BLaER1 (cell line): ENCODE measurements around the gene PKN1.
"Not testable (repeated sequence)": the region's sequence is repeated elsewhere in the genome, so short reads cannot be mapped to it uniquely, and the experiment has no call there.

Source experiments
- H3K27ac ChIP-seq: shearing (Covaris generic); formaldehyde crosslinking; 2 replicates; pipeline ENCODE4 v1.8.1; 2022
- H3K27me3 ChIP-seq: shearing (Covaris generic); formaldehyde crosslinking; 2 replicates; pipeline ENCODE4 v1.8.1; 2022
- H3K36me3 ChIP-seq: shearing (Covaris generic); formaldehyde crosslinking; 2 replicates; pipeline ENCODE4 v1.8.1; 2022
- H3K4me1 ChIP-seq: shearing (Covaris generic); formaldehyde crosslinking; 2 replicates; pipeline ENCODE4 v1.8.1; 2022
- H3K4me2 ChIP-seq: shearing (Covaris generic); formaldehyde crosslinking; 2 replicates; pipeline ENCODE4 v1.8.1; 2022
- H3K4me3 ChIP-seq: shearing (Covaris generic); formaldehyde crosslinking; 2 replicates; pipeline ENCODE4 v1.8.1; 2022
- H3K9ac ChIP-seq: shearing (Covaris generic); formaldehyde crosslinking; 2 replicates; pipeline ENCODE4 v1.8.1; 2022
- H3K9me3 ChIP-seq: shearing (Covaris generic); formaldehyde crosslinking; 2 replicates; pipeline ENCODE4 v1.8.1; 2022
- H4K20me1 ChIP-seq: shearing (Covaris generic); formaldehyde crosslinking; 2 replicates; pipeline ENCODE4 v1.8.1; 2022
- Cebpa-rat ChIP-seq: shearing (Covaris generic); IDR thresholded peaks from 2 replicates; pipeline ENCODE4 v1.8.1; 2022

The PKN1 gene

DNA sequence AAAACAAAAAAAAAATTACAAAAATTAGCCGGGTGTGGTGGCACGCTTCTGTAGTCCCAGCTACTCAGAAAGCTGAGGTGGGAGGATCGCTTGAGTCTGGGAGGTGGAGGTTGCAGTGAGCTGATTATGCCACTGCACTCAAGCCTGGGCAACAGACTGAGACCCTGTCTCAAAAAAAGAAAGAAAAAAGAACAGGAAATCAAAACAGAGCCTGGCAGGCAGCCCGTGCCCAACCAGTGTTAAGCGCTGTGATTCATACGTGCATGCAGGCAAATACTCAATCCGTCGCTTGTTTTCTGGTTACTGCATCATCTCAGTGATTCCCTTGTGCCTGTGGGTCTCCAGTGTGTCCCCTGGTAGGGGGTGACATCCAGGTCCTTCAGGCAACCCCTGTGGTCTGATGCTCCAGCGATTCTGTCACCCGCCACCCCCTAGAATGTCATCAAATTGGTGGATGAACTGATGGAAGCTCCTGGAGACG, 32.1 kb upstream of the PKN1 start:
- no peak overlapping the region for H3K4me3 ChIP-seq
- H3K36me3 ChIP-seq = peaks cover 87% of the 10 kb centered on the region
- no peaks in the 10 kb centered on the region for H3K27me3 ChIP-seq
- no peak overlapping the region for H3K9ac ChIP-seq
- peaks cover 37% of the 10 kb centered on the region for H3K4me1 ChIP-seq
- H4K20me1 ChIP-seq = peaks cover 10% of the 10 kb centered on the region; the same call in 1 of the 2 replicates
- no peaks in the 10 kb centered on the region for H3K9me3 ChIP-seq
- H3K4me2 ChIP-seq = peak overlapping the region; percentile 65
- TF ChIP-seq Cebpa-rat = no peak
- H3K27ac ChIP-seq = peak overlapping the region; percentile 42

DNA sequence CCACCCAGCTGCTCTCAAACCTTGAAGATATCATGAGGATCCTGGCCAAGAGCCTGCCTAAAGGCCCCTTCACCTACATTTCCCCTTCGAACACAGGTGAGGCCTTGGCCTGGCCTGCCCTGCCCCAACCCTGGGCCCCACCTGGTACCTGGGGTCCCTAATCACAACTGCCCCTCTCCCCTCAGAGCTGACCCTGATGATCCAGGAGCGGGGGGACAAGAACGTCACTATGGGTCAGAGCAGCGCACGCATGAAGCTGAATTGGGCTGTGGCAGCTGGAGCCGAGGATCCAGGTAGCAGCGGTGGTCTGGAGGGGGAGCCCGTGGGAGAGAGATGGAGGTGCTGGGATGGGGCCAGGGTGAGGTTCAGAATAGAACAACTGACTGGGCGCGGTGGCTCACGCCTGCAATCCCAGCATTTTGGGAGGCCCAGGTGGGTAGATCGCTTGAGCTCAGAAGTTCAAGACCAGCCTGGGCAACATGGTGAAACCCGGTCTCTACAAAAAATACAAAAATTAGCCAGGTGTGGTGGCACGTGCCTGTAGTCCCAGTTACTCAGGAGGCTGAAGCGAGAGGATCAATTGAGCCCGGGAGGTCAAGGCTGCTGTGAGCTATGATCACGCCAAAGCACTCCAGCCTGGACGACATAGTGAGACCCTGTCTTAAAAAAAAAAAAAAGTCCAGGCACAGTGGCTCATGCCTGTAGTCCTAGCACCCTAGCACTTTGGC, 31.5 kb upstream of the PKN1 start:
- Histone ChIP-seq H3K4me3 (no peak overlapping the region), H3K27ac (peak overlapping the region; percentile 42), H4K20me1 (peaks cover 13% of the 10 kb centered on the region), H3K9me3 (no peaks in the 10 kb centered on the region), H3K9ac (no peak overlapping the region), H3K36me3 (peaks cover 84% of the 10 kb centered on the region), H3K4me2 (peak overlapping the region; percentile 65), H3K4me1 (peaks cover 42% of the 10 kb centered on the region), H3K27me3 (no peaks in the 10 kb centered on the region)
- TF ChIP-seq Cebpa-rat = no peak

DNA sequence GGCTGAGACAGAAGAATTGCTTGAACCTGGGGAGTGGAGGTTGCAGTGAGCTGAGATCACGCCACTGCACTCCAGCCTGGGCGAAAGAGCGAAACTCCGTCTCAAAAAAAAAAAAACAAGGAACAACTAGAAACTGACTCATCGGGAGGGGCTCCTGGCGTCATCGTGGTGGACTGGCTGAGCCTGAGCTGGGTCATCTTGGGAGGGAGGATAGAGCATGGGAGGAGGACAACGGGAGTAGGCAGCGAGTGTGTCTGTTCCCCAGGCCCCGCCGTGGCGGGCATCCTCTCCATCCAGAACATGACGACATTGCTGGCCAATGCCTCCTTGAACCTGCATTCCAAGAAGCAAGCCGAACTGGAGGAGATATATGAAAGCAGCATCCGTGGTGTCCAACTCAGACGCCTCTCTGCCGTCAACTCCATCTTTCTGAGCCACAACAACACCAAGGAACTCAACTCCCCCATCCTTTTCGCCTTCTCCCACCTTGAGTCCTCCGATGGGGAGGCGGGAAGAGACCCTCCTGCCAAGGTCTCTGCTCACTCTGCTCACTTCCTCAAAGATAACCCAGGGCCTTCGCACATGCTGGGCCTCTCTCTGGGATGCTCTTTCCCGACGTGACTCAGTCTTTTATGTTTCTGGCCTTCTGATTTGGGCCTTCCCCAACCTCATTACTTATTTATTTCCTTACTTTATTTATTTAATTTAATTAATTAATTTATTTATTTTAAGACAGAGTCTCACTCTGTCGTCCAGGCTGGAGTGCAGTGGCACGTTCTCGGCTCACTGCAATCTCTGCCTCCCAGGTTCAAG, 30.6 kb upstream of the PKN1 start:
- H3K4me3 ChIP-seq = no peak overlapping the region
- H3K4me1 ChIP-seq = peaks cover 48% of the 10 kb centered on the region
- H3K9ac ChIP-seq = no peak overlapping the region
- H4K20me1 ChIP-seq = peaks cover 22% of the 10 kb centered on the region
- no peak overlapping the region for H3K27ac ChIP-seq
- H3K4me2 ChIP-seq = no peak overlapping the region
- no peaks in the 10 kb centered on the region for H3K27me3 ChIP-seq
- no peak for TF ChIP-seq Cebpa-rat
- no peaks in the 10 kb centered on the region for H3K9me3 ChIP-seq
- H3K36me3 ChIP-seq = peaks cover 86% of the 10 kb centered on the region

DNA sequence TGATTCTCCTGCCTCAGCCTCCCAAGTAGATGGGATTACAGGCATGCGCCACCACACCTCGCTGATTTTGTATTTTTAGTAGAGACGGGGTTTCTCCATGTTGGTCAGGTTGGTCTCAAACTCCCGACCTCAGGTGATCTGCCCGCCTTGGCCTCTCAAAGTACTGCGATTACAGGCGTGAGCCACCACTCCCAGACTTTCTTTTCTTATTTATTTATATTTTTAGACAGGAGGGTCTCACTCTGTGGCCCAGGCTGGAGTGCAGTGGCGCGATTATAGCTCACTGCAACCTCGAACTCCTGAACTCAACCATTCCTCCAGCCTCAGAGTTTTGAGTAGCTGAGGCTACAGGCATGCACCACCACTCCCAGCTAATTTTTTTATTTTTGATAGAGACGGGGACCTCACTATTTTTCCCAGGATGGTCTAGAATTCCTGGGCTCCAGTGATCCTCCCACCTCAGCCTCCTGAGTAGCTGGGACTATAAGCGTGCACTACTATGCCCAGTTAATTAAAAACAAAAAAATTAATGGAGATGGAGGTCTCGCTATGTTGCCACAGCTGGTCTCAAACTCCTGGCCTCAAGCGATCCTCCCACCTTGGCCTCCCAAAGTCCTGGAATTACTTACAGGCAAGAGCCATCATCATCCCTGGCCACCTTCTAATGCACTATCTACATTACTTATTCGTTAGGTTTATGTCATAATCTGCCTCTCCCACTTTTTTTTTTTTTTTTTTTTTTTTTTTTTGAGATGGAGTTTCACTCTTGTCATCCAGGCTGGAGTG, 29.8 kb upstream of the PKN1 start:
- Histone ChIP-seq H3K4me1 (peaks cover 56% of the 10 kb centered on the region), H3K36me3 (peaks cover 88% of the 10 kb centered on the region), H4K20me1 (peaks cover 30% of the 10 kb centered on the region)
- H3K9me3 ChIP-seq, H3K27ac ChIP-seq, H3K9ac ChIP-seq, H3K4me2 ChIP-seq, H3K27me3 ChIP-seq, H3K4me3 ChIP-seq: not testable (repeated sequence)

DNA sequence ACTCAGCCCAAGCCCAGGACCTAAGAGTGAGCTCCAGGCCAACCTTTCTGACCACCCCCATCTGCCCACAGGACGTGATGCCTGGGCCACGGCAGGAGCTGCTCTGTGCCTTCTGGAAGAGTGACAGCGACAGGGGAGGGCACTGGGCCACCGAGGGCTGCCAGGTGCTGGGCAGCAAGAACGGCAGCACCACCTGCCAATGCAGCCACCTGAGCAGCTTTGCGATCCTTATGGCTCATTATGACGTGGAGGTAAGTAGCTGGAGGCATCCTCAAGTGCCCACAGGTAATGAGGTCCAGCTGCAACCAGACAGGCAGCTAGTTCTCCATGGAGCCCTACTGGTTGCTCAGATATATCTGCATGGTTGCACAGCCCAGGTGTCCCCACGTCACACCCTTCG, 28.8 kb upstream of the PKN1 start:
- Histone ChIP-seq H3K9ac (no peak overlapping the region), H3K27me3 (no peaks in the 10 kb centered on the region), H3K27ac (no peak overlapping the region), H3K4me2 (no peak overlapping the region), H4K20me1 (peaks cover 40% of the 10 kb centered on the region), H3K4me1 (peaks cover 65% of the 10 kb centered on the region), H3K36me3 (peaks cover 88% of the 10 kb centered on the region), H3K9me3 (no peaks in the 10 kb centered on the region), H3K4me3 (no peak overlapping the region)
- no peak for TF ChIP-seq Cebpa-rat

DNA sequence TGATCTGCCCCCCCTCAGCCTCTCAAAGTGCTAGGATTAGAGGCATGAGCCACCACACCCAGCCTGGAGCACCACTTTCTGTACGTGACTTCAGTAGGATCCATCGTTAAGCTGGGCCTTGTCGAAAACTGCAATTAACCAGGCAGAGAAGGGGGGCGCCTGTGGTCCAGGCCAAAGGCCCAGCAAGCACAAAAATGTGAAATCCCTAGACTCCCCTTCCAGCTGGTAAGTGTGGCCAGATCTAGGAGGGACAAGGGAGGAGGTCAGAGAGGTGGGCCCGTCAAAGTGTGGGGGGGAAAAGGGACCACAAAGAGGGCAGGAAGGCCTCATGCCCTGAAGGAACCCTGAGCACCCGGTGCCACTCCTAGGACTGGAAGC, 27.7 kb upstream of the PKN1 start:
- peaks cover 51% of the 10 kb centered on the region for H4K20me1 ChIP-seq
- no peak overlapping the region for H3K4me3 ChIP-seq
- H3K9ac ChIP-seq = no peak overlapping the region
- H3K9me3 ChIP-seq = no peaks in the 10 kb centered on the region
- peak overlapping the region; percentile 13; the same call in 1 of the 2 replicates for H3K4me2 ChIP-seq
- peaks cover 88% of the 10 kb centered on the region for H3K36me3 ChIP-seq
- no peak overlapping the region for H3K27ac ChIP-seq
- H3K27me3 ChIP-seq = no peaks in the 10 kb centered on the region
- no peak for TF ChIP-seq Cebpa-rat
- H3K4me1 ChIP-seq = peaks cover 68% of the 10 kb centered on the region

DNA sequence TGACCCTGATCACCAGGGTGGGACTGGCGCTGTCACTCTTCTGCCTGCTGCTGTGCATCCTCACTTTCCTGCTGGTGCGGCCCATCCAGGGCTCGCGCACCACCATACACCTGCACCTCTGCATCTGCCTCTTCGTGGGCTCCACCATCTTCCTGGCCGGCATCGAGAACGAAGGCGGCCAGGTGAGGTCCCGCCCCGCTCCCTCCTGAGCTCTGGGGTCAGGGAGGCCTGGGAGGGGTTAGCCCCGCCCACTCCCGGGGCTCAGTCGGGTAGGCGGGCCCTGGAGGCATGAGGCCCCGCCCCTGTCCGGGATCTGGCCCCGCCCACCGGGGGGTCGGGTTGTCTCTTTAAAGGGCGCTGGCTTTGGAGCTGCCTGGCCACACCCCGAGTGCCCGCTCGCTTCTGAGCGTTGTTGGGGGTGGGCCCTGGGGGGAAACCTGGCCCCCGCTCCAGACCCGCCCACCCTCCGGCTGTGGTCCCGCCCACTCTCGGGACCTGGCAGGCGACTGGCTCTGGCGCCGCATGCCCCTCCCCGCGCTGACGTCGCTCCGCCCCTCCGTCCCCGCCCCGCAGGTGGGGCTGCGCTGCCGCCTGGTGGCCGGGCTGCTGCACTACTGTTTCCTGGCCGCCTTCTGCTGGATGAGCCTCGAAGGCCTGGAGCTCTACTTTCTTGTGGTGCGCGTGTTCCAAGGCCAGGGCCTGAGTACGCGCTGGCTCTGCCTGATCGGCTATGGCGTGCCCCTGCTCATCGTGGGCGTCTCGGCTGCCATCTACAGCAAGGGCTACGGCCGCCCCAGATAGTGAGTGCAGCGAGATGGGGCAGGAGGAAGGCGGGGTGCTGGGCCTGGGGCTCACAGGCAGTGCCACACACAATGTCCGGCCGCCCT, 27.1 kb upstream of the PKN1 start:
- TF ChIP-seq Cebpa-rat = no peak
- peaks cover 57% of the 10 kb centered on the region for H4K20me1 ChIP-seq
- peak overlapping the region; percentile 29; the same call in 1 of the 2 replicates for H3K4me3 ChIP-seq
- H3K9ac ChIP-seq = peak overlapping the region; percentile 45; the same call in 1 of the 2 replicates
- peaks cover 94% of the 10 kb centered on the region for H3K36me3 ChIP-seq
- peak overlapping the region; percentile 65 for H3K4me2 ChIP-seq
- H3K9me3 ChIP-seq = no peaks in the 10 kb centered on the region
- peaks cover 68% of the 10 kb centered on the region for H3K4me1 ChIP-seq
- no peaks in the 10 kb centered on the region for H3K27me3 ChIP-seq
- peak overlapping the region; percentile 57 for H3K27ac ChIP-seq

DNA sequence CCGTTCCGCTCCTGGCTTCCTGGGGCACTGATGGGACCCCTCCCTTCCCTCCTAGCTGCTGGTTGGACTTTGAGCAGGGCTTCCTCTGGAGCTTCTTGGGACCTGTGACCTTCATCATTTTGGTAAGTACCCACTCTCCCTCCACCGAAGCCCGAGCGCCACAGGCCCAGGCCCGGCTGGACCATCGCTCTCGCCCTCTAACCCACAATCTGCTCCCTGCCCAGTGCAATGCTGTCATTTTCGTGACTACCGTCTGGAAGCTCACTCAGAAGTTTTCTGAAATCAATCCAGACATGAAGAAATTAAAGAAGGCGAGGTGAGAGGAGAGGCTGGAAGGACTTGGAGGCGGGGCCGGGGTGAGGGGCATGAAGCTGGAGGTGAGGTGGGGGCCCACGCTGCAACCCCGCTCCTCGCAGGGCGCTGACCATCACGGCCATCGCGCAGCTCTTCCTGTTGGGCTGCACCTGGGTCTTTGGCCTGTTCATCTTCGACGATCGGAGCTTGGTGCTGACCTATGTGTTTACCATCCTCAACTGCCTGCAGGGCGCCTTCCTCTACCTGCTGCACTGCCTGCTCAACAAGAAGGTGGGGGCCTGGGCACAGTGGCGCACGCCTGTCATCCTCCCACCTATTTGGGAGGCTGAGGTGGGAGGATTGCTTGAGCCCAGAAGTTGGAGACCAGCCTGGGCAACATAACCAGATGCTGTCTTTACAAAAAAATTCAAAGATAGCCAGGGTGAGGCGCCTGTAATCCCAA, 26.3 kb upstream of the PKN1 start:
- TF ChIP-seq Cebpa-rat = no peak
- Histone ChIP-seq H4K20me1 (peaks cover 60% of the 10 kb centered on the region), H3K9ac (peak overlapping the region; percentile 45), H3K36me3 (peaks cover 95% of the 10 kb centered on the region), H3K4me3 (no peak overlapping the region), H3K9me3 (no peaks in the 10 kb centered on the region), H3K4me2 (peak overlapping the region; percentile 65), H3K27ac (peak overlapping the region; percentile 57), H3K27me3 (no peaks in the 10 kb centered on the region), H3K4me1 (peaks cover 68% of the 10 kb centered on the region)
